Measurements from ENCODE around the gene ANO10.

The ANO10 gene

DNA sequence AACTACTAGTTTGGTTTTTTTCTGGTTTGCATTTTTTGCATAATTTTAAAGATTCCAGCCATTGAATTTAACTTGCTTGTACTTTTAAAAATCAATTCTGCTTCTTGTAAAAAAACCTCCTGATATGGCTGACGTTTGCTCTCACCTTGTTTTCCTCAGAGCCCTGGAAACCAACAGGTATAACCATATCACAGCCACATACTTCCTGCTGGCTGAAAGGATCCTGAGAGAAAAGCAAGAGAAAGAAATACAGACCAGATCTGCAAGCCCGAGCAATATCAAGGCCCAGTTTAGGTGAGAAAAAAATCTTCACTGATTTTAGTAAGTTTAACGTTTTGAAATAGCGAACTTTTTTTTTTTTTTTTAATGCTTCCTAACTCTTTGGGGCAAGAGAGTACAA is 278.6 kb downstream of the ANO10 start:
- no peak for DNase-seq

DNA sequence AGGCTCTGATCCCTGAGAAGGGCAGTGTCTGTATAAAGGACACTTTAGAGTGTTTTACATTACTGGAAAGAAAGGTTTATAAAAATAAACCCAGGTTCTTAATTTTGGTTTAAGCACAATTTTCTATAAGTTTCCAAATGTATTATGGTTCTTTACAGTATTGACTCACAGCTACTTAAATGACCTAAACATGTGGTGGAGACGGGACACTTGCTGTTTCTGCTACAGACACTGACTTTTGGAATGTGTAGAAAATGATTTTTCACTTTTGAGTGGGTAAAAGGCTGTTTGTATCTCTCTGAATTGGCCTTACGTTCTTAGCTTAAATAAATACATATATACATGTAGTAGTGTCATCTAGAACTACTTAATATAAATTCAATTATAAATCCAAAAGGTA is 280.0 kb downstream of the ANO10 start:
- DNase-seq: no peak

DNA sequence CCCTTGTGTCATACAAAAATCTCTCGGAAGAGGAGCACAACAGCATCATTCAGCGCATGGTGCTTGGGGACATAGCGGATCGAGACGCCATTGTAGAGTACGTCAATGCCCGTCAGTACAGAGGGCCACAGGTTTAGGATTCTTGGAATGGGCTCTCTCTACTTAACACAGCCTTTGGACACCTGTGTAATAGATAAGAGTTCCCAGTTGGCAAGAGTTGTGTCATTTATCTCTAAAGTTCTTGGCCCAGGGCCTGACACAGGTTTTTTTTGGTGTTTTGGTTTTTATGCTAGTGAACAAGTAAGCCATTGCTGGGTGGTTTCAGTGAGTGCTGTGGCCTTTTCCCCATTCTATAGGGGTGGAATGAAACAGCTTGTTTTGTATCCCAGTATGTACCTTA is 281.4 kb downstream of the ANO10 start:
- no peak for DNase-seq

DNA sequence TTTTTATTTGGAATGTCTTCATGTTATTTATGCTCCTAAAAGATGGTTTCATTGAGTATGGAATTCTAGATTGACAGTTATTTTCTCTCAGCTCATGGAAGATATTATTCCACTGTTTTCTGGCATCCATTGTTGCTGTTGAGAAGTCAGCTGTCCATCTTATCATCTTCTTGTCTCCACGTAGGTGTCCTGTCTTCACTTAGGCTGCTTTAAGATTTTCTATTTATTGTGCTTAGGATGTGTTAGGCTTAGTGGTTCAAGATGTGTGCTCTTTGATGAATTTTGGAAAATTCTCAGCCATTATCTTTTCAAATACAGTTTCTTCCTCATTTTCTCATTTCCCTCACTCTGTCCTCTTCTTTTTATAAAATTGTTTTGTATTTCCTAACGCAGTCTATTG is 283.5 kb downstream of the ANO10 start:
- no peak for DNase-seq

DNA sequence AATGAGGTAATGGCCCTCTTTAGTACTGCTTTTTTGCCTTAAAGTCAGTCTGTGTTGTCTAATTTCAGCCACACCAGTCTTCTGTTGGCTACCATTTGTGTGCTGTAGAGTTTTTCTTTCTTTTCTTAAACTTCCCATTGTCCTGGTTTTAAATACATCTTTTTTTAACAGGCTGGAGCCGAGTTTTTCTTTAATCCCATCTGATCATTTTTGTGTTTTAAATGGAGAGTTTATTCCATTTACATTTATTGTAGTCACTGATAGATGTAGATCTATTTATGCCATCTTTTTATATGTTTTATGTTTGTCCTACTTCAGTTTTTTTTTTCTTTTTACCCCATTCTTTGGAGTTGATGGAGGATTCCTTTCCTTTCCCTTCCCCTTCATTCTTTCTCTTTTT is 286.0 kb downstream of the ANO10 start:
- no peak for DNase-seq

DNA sequence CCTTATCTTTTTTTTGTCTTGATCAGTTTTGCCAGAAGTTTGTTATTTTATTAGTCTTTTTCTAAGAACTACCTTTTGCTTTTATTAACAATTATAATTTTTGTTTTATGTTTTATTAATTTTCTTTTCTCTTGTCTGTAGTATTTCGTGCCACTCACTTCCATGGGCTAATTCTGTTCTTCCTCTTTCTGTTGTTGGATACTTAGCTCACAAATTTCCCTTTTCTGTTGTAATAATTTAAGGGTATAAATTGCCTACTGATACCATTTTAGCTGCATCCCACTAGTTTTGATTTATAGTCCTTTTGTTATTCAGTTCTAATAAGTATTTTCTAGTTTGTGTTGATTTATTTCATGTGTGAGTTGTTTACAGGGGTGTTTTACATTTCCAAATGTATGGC is 286.8 kb downstream of the ANO10 start:
- no peak for DNase-seq

DNA sequence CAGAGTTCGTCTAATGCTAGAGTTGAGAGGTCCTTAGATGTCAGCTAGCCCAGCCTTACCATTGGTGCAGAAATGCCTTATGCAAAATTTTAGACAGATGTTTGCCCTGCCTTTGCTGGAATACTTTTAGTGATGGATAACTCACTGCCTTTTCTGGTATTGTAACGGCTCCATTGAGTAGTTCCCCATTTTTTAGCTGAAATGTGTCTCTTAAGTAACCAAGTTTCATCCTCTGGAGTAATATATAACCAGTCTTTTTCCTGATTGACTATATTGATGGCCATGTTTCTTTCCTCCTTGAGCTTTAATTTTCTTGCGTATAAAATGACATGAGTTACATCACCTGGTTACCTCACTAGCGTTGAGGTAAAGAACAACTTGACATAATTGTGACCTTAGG is 290.4 kb downstream of the ANO10 start:
- DNase-seq: no peak

DNA sequence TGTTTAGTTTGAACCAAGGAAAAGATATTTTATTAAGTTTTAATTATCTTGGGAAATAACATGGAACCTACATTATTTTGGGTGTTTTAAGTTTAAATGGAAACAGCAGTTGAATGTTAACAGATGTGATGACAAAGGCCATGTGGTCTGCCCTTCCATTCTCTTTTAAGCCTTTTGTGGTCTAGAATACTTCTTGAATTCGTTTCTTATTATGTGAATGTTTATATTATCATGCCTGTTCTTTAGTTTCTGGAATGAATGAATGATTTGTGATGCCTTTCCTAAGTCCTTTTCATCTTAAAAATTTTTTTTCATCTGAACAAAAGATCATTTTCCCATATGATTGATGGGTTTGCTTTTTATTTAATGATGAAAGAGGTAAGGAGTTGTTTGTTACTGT is 290.8 kb downstream of the ANO10 start:
- no peak for DNase-seq

DNA sequence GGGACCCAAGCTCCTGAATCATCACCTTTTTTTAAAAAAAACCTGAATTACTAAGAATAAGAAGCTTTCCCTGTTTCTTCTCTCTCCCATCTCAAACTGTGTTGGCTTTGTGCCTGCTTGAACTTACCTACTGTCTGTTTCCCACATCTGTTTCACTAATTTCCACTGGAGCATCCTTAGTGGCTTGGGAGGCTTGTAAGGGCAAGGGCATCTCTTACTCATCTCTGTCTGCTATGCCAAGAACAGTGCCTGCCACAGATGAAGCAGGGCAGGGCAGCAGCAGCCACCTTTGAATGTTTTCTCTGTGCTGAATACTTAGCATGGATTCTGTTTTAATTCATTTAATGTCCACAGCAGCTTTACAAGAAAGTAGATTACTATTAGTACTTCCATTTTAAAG is 293.2 kb downstream of the ANO10 start:
- no peak for DNase-seq

DNA sequence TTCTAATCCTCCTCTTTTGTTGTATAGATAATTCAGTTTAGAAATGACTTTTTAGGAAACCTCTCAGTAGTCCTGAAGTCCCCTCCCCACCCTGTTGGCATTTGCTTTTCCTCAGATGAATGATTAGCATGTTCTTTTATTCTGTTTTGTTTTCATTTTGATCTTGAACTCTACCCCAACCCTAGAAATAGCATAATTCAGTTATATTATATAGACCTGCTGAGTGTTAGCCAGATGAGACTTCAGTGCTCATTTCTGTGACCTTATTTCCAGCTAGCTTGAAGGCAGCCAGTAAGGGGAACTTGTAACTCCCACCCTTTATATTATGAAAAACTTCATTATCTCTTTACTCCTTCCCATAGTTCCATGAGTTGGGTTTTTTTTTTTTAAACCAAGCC is 294.2 kb downstream of the ANO10 start:
- DNase-seq: no peak

DNA sequence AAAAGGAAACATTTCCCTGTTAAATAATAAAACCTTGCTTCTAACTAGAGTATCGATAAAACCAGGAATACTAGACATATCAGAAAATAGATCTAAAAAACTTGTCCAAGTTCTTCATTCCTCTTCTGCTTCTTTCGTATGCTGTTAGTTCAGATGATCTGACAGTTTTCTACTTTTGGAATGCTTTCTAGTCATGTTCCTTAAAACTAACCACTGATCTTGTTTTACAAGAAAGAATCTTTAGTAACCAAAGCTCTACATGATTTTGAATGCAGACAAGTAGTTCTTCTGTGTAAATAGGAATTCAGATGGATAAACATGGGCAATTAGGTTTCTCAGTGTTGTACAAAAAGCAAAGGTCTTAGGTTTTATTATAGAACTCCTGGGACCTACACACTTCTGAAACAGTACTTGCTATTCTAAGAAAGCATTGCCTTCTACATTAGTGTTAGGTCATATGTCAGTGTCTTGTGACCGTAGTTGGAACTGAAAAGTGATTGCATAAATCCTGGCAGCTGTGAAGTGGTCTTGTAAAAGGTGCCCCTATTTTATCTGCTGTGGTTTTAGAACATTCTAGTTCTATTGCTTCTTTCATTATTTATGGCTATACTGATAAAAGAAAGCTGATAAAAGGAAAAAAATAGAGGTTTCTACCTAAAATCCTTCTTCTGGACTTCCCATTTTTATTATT is 294.8 kb downstream of the ANO10 start:
- DNase-seq: no peak

DNA sequence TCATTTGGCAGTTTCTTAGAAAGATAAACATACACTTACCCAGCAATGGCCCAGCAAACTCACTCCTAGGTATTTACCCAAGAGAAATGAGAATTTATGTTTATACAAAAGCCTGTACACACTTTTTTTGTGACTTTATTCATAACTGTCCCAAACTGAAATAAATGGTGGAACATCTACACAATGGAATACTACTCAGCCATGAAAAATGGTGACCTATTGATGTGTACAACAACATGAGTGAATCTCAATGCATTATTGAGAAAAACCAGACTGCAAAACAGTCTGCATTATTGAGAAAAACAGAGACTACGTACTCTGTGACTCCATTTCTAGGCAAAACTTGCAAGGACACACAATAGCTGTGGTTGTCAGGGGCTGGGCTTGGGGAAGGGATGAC is 298.3 kb downstream of the ANO10 start:
- no peak for DNase-seq

DNA sequence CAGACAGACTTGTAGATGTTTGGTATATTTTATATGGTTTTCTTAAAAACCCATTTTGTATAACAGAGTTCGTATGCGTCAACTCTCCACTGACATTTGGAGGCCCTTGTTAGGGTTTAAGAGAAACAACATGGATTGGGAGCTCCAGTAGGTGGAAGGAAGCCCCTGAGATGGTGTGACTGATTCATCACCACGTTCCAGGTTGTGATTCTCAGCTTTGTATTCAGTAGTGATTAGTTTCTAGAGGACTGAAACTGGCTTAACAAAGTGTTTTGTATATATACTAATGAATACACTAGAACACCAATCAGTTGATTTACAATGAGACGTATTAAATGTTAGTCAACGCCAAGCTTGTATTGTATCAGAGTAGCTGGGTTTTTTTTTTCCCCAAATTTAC is 301.5 kb downstream of the ANO10 start:
- DNase-seq: no peak

DNA sequence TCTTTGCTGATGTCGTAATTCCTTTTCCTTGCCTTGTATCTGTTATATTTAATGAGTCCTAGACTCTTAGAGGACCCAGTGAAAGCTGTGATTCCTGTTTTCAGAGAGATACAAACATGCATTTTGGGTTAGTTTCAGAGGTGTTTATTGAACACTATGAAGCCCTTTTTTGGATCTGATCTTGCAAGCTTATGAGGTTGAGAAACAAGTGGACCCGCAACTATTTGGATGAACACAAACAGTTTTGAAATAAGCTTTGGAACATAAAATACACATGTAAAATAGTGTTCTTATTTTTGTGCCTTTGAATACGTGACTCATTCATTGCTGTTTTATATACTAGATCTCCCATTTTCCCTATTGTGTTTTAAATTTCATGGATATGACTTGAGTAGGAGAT is 302.0 kb downstream of the ANO10 start:
- DNase-seq: no peak

DNA sequence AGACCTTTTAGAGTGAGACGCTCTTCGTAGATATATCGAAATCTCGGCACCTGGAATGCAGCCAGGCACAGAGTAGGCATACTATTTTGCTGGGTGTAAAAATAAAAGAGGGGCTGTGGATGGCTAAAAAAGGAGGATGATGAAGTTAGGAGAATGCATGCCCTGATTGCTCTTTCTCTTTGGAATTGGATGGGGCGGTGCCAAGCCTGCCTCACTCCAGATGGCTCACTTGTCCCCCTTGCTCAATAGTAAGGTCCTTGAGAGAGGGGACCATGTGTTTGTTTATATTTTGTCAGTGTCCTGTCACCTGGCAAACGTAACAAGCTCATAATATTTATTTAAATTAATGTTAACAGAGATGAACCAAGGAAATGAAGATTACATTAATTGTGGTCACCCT is 302.4 kb downstream of the ANO10 start:
- DNase-seq: no peak

DNA sequence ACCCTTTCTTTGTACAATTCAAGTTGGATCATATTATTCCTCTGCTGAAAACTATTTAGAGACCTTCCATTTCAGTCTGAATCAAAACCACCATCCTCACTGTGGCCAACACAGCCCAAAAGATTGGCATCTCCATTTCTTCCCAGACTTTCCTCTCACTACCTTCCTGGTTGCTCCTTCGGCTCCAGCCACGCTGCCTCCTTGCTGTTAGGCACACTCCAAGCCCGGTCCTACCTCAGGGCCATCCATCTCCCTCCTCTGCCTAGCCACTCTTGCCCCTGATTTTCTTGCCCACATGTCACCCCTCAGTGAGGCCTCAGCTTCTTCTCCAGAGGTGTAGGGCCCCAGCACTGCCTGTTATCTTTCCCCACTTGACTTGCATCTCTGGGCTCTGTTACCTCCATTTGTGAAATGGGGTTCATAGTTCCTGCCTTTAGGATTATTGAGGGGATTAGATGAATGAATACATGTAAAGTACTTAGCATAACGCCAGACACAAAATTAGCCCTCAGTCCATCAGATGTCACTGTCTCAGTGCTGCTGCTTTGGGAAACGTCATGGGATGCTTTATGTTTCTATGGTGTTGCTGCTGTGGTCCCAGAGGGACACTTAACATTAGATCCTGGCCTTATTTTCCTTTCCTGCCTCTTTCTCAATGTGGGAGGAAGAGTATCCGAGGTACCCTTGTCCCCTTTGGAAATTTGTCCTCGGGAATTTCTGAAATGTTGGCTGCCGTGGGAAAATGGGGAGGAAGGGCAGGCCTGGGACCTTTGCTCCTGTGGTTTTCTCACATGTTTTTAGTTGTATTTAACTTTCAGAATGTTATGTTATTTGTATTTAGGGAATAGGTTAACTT is 304.1 kb downstream of the ANO10 start:
- no peak for DNase-seq

DNA sequence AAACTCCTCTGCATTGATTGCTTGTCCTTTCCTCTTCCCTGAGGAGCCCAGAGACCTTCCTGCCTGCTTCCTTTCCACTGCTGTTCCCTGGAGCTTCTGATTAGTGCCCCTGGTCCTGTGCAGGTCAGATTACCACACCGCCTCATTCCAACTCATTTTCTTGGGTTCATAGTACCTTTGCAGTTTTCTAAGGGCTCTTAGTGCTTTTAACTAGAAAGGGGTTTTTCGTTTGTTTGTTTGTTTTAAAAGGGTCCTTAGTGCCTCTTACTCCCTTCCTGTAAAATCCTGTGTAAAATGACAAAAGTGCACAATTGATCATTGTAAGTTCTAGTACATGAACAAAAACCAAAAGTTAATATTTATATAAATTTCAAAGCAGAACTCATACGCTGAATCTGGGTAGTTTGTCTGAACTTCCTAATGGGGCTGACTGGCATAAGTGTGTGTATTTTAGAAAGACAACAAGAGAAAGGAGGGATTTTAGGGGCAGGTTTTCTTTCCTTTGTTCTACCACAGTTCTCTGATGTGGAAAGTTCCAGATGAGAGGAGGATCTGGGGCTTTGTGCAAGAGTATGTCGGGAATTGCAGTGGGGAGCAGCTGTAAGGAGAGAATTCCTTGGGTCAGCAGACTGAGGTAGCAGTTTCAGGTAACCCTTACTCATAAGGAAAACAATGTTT is 304.9 kb downstream of the ANO10 start:
- no peak for DNase-seq

Measured in SHP77 (cell line).